Muscle of back (tissue), 10 donors: Measurements from ENCODE around the gene CR1L. TPM values are rescaled to one million over a fixed set of nuclear protein-coding genes. Genes with fewer than 3 reads are reported as not detected.

Experiments used
- polyA plus RNA-seq, 10 donors: library from polyadenylated mRNA; unstranded; fragments of 120-200 nt; gene quantifications; one replicate each; pipeline ENCODE4 v1.2.1, GENCODE V29; 2013; ENCODE audit not compliant: insufficient read length in 10 of 10

CR1L gene
- polyA plus RNA-seq, 10 donors = 0.15 to 1.6 (median 0.23) TPM; not detected in 3

Other genes with a start within 250 kb of the CR1L start
- gene CR2, start 190.8 kb upstream of the CR1L start, polyA plus RNA-seq = under 1 TPM in 9 of 10 donors, not detected in 1; 0.04 to 0.88 (median 0.19) TPM
- gene CR1, start 149.0 kb upstream of the CR1L start, polyA plus RNA-seq = 1 to 10 TPM in 6 of 10 donors, under 1 TPM in 4; 0.78 to 2.2 (median 1.3) TPM
- 100 to 1,000 TPM in 4 of 10 donors, 10 to 100 TPM in 6; 69.3 to 133 (median 89.3) TPM for gene CD46, start 106.9 kb downstream of the CR1L start, polyA plus RNA-seq